ENCODE results near the gene RFX5. TPM values are rescaled to one million over a fixed set of nuclear protein-coding genes. Genes with fewer than 3 reads are reported as not detected.
A peak's percentile ranks its signal among the peaks of the same experiment; 100 is the strongest.

RFX5 gene
- total RNA-seq, 1 donor from 2014 or later = 21.9 TPM

DNA sequence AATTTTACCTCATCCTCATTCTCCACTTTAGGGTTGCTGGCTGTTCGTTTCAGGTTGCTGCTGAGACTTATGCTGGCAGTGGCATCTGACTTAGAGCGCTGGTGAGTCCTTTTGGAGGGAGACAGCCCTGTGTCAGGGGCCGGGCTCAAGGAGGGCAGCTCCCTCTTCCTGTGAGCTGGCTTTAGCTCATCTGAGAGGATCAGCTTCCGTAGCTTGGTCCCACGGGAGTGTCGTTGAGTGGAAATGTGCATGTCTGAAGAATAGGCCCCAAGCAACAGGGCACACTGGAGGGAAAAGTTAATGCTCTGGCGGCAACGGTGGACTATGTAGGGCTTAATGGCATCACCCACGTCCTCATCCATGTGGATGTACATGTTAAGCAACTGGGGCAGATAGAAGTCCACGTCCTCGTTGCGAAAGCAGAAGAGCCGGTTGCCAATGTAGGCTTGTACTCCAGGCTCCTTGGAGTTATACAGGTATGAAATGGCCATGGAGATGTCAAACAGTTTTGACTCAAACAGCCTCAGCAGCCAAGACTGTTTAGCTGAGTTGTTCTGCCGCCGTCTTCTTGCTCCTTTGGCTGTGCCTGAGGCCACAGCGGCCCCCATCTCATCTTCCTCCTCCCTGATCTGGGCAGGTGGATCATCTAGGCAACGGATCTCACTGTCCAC lies 31.4 kb downstream of the RFX5 start:
- no peak for ATAC-seq

DNA sequence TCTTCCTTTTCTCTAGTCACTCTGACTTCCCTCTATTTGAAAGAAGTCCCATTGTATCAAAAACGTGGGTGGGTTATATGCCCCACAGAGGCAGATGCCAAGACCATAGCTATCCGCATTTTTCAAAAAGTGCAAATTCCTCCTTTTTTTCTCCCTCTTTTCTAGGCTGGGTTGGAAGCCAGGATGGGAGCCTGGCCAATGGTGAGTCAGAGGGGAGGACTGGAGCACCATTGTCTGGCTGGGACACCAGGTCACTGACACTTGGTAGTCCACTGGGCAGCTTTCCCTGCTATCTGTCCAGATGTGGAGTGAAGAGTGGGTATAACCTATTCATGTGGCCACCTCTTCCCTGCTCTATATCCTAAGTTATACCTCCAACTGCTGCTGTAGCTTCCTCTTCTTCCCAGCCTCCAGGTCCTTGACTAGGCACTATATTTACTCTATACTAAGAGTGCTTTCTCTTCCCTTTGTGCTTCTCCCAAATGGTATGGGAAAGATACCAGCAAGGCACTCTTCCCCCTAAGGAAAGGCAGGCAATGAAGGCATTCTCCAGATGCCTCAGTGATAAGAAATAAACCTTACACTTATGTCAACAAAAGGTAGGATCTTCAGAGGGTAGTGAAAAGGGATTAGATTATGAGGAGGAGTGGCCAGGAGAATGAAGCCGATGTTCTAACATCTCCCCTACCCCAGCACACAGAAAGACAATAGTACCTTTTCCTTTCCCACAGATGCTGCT lies 32.7 kb downstream of the RFX5 start:
- ATAC-seq = no peak

DNA sequence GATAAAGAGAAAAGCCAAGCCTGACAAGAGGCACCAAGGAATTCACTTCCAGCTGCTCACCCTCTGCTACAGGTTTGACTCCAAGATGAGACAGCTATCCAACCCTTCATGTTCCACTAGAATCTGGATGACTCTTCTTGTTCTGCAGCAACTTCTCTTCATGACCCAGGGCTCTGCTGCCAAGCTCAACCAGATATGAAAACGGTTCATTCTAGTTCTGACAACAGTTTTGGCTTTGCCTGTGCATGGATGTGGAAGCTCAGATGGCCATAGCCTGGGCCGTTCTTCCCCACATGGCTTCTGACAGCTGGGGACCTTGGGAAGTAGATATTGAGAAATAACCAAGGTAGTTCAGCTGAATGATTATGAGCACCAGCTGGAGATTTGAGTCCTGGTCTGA lies 33.6 kb downstream of the RFX5 start:
- ATAC-seq = no peak

DNA sequence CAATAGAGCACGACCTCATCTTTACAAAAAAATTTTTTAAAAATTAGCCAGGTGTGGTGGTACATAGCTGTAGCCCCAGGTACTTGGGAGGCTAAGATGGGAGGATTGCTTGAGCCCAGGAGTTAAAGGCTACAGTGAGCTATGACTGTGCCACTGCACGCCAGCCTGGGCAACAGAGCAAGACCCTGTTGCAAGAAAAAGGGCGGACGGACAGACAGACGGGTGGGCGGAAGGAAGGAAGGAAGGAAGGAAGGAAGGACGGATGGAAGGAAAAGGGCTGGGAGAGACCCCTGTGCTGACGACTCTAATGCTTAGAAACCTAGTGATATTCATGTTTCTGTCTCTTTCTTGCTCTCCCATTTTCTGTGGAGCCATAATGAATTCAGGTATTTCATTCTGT lies 34.2 kb downstream of the RFX5 start:
- ATAC-seq = no peak

DNA sequence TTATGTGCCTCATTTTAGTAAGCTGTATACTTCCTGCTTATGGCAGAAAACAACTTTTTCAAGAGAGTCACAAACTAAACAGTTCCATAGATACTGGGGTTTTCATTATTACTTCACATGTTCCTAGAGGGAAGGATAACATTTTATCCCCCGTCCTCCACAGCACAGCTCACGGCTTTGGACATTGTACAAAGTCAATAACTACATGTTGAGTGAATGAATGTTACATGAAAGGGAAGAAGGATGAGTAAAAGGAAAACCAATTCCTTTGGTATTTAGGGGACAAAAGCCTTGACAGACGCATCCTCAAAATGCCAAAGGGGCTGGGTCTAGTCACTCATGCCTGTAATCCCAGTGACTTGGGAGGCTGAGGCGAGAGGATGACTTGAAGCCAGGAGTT lies 34.6 kb downstream of the RFX5 start:
- ATAC-seq = no peak

DNA sequence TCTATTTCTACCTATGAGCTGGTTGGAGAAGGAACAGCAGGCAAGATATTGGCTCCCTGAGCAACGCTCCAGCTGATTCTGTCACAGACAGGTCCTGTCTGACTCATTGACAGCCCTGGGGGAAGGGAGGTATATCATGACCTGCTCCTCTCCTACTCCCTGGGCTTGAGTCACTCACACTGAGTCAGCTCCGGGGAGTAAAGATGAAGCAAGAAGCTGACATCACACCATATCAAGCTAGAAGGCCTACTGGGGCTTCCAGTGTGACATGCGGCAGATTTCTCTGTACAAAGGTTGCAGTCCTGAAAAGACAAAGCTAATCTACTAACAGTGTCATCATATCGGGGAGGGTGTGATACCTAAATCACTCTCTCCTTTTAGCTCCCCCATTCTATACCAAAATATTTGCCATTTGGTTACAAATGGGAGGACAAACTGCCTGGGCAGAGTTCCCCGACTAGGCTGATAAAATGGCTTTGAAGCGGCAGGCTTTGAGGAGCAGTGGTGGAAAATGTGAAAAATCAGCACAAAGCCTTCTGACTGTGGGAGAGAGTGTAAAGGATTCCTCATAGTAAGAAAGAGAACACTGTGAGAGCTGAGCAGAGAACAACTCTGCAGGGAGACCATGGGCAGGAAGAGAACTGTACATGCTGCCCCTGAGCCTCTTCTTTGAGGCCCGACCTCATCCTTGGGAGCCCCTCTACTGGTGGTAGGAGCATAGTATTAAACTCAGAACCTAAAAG lies 35.3 kb downstream of the RFX5 start:
- ATAC-seq = peak; percentile 99

DNA sequence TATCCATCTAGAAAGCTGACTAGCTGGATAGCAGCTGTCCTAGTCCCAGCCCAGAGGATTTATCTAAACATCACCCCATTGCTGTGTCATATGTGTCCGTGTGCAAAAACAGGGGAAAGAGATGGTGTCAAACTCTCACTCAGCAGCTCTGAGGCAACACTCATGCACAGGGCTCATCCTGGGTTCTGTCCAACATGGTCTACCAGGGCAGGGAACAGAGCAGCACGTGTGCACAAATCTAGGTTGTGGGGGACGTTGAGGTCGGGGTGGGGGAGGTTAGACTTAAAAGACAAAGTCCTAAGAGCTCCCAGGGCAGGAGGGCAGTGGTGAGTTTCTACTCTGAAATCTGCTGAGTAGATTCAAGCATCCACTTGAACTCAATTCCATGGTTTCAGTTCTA lies 36.0 kb downstream of the RFX5 start:
- no peak for ATAC-seq

DNA sequence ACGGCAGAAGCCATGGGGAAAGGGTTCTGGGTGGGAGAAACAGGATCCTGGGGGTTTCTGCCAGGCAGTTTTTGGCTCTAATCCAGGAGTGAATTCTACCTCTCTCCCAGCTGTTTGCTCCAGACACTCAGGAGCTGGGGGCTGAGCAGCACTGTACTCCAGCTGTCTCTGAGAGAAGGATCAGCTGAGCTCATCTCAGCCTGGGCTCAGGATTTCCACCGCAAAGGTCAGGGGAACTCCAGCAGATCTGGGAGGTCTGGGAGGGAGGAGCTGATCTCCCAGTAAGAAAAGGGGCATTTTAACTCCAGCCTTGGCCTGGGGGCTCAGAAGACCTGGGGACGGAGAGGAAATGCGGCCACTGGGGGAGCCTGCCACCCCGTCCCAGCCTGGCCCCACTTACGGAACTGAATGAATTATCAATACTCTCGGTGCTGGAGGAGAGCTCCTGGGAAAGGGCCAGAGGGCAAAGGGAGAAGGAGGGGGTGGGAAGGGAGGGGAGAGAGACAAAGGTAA lies 37.2 kb downstream of the RFX5 start:
- no peak for ATAC-seq

DNA sequence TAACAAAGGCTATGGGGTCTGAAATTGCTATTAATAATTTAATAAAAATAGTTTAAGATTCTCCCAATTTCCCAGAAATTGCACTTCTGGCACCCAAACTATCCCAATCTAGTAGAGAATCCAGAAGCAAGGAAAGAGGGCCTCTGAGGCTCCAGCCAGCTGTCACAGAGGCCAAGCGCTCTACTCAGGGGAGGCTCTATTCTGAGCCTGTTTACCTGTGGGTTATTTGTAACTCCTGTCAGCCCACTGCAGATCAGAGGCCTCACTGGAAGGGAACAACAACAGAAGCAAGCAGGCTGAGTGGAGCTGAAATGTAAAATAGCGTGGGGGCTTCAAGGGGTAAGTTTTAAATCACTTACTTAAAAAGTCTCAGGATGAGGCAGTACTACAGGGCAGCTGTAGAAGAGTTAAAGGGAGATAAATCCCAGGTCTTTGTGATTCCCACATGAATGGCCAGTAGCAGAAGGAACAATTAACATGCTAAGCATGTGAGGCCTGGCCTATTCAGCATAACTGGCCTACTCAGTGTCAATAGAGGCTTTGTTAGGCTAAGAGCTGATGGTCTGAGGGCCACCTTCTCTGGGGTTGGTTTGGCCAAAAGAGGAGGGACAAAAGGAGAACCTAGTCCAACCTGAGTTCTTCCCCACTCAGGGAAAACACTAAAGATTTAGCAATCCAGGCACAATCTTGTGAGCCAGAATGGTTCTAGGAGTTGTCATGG lies 52.1 kb downstream of the RFX5 start:
- ATAC-seq = no peak

DNA sequence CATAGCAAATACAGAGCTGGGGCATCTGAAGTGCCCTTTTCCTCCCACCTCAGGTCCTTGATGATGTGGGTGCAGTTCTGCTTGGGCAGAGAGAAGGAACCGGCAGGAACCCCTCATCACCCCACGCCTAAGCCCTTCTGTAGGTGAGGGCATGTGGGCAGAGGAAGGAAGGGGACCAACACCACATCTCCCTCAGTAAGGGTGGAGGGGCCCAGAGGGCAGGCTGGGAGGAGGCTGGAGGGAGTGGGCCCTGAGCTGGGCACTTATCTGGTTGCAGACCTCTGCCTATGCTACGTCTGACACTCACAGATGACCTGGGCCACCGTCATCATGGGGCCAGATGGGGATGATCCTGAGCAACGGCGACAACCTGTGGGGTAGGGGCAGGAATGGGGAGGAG lies 54.0 kb downstream of the RFX5 start:
- no peak for ATAC-seq

DNA sequence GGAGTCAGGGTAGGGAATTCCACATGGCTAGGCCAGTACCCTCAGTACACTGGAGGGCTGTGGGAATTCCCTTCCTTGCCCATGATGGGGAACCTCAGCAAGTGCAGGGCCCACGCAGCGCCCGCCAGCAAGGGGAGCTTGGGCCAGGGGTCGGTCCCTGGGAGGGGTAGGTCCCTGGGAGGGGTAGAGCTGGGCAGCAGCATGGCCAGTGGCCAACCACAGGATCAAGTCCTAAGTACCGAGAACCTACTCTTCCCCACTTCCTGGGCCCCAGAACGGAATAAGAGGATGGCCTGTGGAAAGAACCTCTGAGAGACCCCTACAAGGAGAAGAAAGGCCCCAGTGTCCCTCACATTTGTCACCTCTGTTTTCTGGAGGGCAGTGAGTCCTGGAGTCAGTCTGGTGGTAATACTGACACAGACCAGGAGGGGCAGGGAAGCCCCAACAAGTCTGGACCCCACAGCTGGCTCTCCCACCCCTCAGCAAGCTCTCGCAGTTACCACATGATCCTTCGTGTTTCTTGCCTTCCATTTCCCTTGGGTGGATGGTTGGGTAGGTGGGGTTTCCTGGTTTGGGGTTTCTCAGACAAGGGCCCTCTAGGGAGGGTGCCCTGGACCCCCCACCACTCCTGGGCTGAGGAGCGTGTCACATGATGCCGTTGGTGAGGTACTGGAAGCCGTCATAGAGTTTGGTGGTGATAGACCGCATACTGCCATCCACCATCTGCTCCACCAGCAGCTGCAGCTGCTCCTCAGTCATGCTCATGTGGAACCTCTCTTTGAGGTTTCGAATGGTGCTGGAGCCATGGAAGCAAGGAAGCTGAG lies 54.6 kb downstream of the RFX5 start:
- ATAC-seq = no peak

DNA sequence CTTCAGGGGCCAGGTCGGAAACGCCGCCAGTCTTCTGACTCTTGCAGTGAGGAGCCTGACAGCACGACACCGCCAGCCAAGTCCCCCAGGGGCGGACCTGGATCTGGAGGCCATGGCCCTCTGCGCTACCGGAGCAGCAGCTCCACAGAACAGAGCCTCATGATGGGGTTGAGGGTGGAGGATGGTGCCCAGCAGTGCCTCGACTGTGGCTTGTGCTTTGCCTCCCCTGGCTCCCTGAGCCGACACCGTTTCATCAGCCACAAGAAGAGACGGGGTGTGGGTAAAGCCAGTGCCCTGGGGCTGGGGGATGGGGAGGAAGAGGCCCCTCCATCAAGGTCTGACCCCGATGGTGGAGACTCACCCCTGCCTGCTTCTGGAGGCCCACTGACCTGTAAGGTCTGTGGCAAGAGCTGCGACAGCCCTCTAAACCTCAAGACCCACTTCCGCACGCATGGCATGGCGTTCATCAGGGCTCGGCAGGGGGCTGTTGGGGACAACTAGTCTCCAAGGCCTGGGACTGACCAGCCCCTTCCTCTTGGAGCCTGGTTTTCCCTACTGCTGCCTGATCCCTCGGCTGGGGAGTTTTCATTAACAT lies 56.2 kb downstream of the RFX5 start:
- ATAC-seq = no peak

Other genes starting within 250 kb of the RFX5 start
- gene SEMA6C, start 200.6 kb downstream of the RFX5 start, total RNA-seq = 0.88 TPM
- gene TNFAIP8L2, start 190.6 kb downstream of the RFX5 start, total RNA-seq = not detected
- gene LYSMD1, start 181.3 kb downstream of the RFX5 start, total RNA-seq = 5.0 TPM
- gene SCNM1, start 181.1 kb downstream of the RFX5 start, total RNA-seq = 30.6 TPM
- gene TMOD4, start 171.3 kb downstream of the RFX5 start, total RNA-seq = not detected
- gene VPS72, start 157.1 kb downstream of the RFX5 start, total RNA-seq = 28.2 TPM
- gene PIP5K1A, start 148.7 kb downstream of the RFX5 start, total RNA-seq = 28.2 TPM
- gene PSMD4, start 92.5 kb downstream of the RFX5 start, total RNA-seq = 126 TPM
- 12.6 TPM for gene ZNF687, start 65.0 kb downstream of the RFX5 start, total RNA-seq
- 34.7 TPM for gene PI4KB, start 19.8 kb downstream of the RFX5 start, total RNA-seq
- 14.0 TPM for gene SELENBP1, start 25.5 kb upstream of the RFX5 start, total RNA-seq
- 178 TPM for gene PSMB4, start 52.3 kb upstream of the RFX5 start, total RNA-seq
- gene POGZ, start 112.2 kb upstream of the RFX5 start, total RNA-seq = 37.5 TPM
- gene CGN, start 164.1 kb upstream of the RFX5 start, total RNA-seq = 9.3 TPM
- 36.6 TPM for gene TUFT1, start 193.1 kb upstream of the RFX5 start, total RNA-seq

All from esophagus mucosa (tissue), 1 donor.